Activated naive CD4-positive, alpha-beta T cell treated with anti-CD3 and anti-CD28 coated beads, Interleukin-2, amount 50 U/mL, for 24 hours (primary cell): ENCODE results near the gene UNC13A.

Source experiments
- H3K27ac Mint-ChIP-seq: one replicate; pipeline ENCODE4 v1.8.0; 2021; ENCODE audit warnings: mild to moderate bottlenecking, mixed read lengths
- H3K27me3 Mint-ChIP-seq: one replicate; pipeline ENCODE4 v1.8.0; 2021; ENCODE audit warnings: mixed read lengths
- H3K36me3 Mint-ChIP-seq: one replicate; pipeline ENCODE4 v1.8.0; 2021; ENCODE audit warnings: mixed read lengths
- H3K4me1 Mint-ChIP-seq: one replicate; pipeline ENCODE4 v1.8.0; 2021; ENCODE audit warnings: mixed read lengths
- H3K4me3 Mint-ChIP-seq: one replicate; pipeline ENCODE4 v1.8.0; 2021; ENCODE audit warnings: mild to moderate bottlenecking, mixed read lengths
- H3K9me3 Mint-ChIP-seq: one replicate; pipeline ENCODE4 v1.8.0; 2021; ENCODE audit warnings: mixed read lengths

Gene UNC13A

DNA sequence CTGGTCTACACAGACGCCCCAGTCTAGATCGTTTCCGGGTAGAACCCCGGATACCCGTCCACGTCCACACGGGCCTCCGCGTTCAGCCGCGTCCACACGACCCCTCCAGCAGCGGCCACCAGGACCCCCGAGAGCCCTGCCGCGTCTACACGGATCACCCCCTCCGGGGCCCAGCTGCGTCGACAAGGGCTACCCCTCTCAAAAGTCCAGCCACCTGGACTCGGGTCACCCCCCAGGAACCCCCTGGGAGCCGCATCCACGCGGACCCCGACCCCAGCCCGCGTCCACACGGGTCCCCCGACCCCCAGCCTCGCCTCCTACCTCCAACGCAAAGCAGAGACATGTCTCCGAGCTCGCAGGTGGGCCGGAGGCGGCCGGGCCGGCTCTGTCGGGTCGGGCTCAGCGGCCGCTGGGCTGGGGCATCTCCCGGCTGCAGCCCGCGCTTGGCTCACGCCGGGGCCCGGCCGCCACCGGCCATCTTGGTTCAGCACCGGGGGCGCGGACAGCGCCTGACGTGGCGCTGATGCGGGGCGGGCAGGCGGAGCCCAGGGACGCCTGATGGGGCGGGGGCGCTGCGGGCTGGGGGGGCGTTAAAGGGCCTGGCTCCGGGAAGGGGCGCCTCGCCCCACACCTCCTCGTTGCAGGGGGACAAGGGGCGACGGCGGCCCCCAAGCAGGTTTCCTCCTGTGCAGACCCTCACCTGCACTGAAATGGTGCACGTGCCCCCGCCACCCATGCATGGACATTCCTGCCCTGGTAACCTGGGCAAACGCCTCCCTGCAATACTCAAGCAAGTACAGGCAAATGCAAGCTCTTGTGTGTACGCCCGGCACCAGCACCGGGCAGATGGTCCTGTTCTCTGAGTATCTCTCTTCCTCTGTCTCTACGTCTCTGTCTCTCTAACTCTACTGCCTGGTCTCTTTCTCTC, at the start of gene UNC13A:
UNC13A (minus strand) TSS at position 498 of the 928 bp plus-strand sequence; CDS start at position 343, 155 bp downstream.
- Mint-ChIP-seq H3K27me3 (peaks cover 40% of the 10 kb centered on the region), H3K4me1 (peaks cover 10% of the 10 kb centered on the region), H3K4me3 (peak within 1 kb of the TSS; percentile 0), H3K27ac (no peak within 1 kb of the TSS), H3K36me3 (peaks cover 1% of the 10 kb centered on the region), H3K9me3 (no peaks in the 10 kb centered on the region)

DNA sequence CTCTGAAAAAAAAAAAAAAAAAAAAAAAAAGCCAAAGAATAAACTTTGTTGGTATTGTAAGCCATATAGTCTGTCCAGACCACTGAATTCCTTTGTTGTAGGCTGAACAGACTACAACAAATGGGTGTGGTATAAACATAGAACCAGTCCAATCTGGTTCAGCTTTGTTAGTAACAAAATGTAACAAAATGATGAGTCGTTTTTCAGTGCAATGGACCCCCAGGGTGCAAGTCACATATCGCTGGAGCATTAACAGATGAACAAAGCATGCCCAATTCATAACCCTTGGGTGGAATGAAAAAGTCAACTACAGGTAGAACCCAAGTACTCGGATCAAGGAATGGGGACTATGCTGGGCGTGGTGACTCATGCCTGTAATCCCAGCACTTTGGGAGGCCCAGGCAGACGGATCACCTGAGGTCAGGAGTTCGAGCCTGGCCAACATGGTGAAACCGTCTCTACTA, 49.6 kb upstream of the UNC13A start:
- H3K9me3 Mint-ChIP-seq: no peaks in the 10 kb centered on the region

DNA sequence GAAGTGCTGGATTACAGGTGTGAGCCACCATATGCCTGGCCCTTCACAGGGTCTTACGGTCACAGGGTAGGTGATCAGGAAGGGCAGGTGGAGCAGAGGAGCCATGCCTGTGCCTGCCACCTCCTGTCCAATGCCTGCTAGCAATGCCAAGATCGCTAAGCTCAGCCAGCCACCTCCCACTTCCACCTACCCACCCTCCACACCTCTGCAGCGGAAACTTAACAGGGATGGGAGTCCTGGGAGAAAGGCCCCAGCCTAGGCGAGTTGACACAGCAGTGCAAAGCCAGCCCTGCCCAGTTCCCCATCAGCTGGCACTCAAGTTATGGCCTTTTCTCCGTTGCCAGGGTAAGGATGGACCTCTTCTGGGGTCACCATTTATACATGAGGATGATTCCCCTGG, 47.3 kb upstream of the UNC13A start:
- H3K4me3 Mint-ChIP-seq: no peak overlapping the region
- H3K4me1 Mint-ChIP-seq: peaks cover 19% of the 10 kb centered on the region
- H3K27ac Mint-ChIP-seq: no peak overlapping the region
- no peaks in the 10 kb centered on the region for H3K27me3 Mint-ChIP-seq
- no peaks in the 10 kb centered on the region for H3K9me3 Mint-ChIP-seq
- H3K36me3 Mint-ChIP-seq: peaks cover 6% of the 10 kb centered on the region

More for the DNA sequence above, 49.6 kb upstream of the UNC13A start:
- H3K36me3 Mint-ChIP-seq: no peaks in the 10 kb centered on the region
- H3K27ac Mint-ChIP-seq: no peak overlapping the region
- H3K4me3 Mint-ChIP-seq: no peak overlapping the region
- no peaks in the 10 kb centered on the region for H3K27me3 Mint-ChIP-seq
- peaks cover 3% of the 10 kb centered on the region for H3K4me1 Mint-ChIP-seq

DNA sequence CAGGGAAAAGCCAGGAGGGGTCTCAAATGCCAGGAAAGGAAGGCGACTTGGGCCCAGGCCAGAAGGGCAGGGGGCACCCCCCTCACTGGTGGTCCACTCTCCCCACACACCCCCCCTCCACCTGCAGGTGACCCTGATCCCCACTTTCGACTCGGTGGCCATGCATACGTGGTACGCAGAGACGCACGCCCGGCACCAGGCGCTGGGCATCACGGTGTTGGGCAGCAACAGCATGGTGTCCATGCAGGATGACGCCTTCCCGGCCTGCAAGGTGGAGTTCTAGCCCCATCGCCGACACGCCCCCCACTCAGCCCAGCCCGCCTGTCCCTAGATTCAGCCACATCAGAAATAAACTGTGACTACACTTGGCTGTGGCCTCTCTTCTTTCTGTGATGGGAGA, 46.0 kb upstream of the UNC13A start:
- Mint-ChIP-seq H3K27ac (no peak overlapping the region), H3K36me3 (peaks cover 6% of the 10 kb centered on the region)

DNA sequence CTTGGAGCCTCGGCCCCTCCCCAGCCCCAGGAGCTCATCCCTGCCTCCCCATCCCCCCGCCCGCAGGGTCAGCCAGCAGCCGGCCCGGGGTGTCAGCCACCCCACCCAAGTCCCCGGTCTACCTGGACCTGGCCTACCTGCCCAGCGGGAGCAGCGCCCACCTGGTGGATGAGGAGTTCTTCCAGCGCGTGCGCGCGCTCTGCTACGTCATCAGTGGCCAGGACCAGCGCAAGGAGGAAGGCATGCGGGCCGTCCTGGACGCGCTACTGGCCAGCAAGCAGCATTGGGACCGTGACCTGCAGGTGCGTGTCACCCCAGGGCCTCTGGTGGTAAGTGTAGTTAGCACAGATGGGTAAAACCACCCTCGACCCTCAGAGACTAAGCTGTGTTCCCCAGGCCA, 45.0 kb upstream of the UNC13A start:
- H3K36me3 Mint-ChIP-seq: peaks cover 6% of the 10 kb centered on the region
- H3K4me3 Mint-ChIP-seq: no peak overlapping the region
- H3K27ac Mint-ChIP-seq: no peak overlapping the region
- no peaks in the 10 kb centered on the region for H3K9me3 Mint-ChIP-seq
- peaks cover 22% of the 10 kb centered on the region for H3K4me1 Mint-ChIP-seq
- H3K27me3 Mint-ChIP-seq: no peaks in the 10 kb centered on the region

More for the DNA sequence above, 46.0 kb upstream of the UNC13A start:
- Mint-ChIP-seq H3K27me3 (no peaks in the 10 kb centered on the region), H3K4me1 (peaks cover 24% of the 10 kb centered on the region), H3K9me3 (no peaks in the 10 kb centered on the region), H3K4me3 (no peak overlapping the region)

DNA sequence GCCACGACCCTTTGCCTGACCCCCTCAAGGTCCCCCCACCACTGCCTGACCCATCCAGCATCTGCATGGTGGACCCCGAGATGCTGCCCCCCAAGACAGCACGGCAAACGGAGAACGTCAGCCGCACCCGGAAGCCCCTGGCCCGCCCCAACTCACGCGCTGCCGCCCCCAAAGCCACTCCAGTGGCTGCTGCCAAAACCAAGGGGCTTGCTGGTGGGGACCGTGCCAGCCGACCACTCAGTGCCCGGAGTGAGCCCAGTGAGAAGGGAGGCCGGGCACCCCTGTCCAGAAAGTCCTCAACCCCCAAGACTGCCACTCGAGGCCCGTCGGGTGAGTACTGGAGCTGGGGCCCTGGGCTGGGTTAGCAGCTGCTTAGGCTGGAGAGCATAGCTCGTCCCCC, 39.7 kb upstream of the UNC13A start:
- Mint-ChIP-seq H3K27me3 (no peaks in the 10 kb centered on the region), H3K4me1 (peaks cover 22% of the 10 kb centered on the region), H3K9me3 (no peaks in the 10 kb centered on the region), H3K36me3 (peaks cover 7% of the 10 kb centered on the region), H3K4me3 (no peak overlapping the region), H3K27ac (no peak overlapping the region)

DNA sequence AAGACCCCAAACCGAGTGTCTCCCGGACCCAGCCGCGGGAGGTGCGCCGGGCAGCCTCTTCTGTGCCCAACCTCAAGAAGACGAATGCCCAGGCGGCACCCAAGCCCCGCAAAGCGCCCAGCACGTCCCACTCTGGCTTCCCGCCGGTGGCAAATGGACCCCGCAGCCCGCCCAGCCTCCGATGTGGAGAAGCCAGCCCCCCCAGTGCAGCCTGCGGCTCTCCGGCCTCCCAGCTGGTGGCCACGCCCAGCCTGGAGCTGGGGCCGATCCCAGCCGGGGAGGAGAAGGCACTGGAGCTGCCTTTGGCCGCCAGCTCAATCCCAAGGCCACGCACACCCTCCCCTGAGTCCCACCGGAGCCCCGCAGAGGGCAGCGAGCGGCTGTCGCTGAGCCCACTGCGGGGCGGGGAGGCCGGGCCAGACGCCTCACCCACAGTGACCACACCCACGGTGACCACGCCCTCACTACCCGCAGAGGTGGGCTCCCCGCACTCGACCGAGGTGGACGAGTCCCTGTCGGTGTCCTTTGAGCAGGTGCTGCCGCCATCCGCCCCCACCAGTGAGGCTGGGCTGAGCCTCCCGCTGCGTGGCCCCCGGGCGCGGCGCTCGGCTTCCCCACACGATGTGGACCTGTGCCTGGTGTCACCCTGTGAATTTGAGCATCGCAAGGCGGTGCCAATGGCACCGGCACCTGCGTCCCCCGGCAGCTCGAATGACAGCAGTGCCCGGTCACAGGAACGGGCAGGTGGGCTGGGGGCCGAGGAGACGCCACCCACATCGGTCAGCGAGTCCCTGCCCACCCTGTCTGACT, 39.0 kb upstream of the UNC13A start:
- Mint-ChIP-seq H3K4me3 (no peak overlapping the region), H3K27ac (no peak overlapping the region), H3K9me3 (no peaks in the 10 kb centered on the region), H3K27me3 (no peaks in the 10 kb centered on the region), H3K4me1 (peaks cover 21% of the 10 kb centered on the region), H3K36me3 (peaks cover 7% of the 10 kb centered on the region)

DNA sequence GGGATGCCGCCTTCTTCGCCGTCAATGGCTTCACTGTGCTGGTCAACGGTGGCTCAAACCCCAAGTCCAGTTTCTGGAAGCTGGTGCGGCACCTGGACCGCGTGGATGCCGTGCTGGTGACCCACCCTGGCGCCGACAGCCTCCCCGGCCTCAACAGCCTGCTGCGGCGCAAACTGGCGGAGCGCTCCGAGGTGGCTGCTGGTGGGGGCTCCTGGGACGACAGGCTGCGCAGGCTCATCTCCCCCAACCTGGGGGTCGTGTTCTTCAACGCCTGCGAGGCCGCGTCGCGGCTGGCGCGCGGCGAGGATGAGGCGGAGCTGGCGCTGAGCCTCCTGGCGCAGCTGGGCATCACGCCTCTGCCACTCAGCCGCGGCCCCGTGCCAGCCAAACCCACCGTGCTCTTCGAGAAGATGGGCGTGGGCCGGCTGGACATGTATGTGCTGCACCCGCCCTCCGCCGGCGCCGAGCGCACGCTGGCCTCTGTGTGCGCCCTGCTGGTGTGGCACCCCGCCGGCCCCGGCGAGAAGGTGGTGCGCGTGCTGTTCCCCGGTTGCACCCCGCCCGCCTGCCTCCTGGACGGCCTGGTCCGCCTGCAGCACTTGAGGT, 38.1 kb upstream of the UNC13A start:
- Mint-ChIP-seq H3K36me3 (peaks cover 5% of the 10 kb centered on the region), H3K27me3 (no peaks in the 10 kb centered on the region), H3K27ac (no peak overlapping the region), H3K9me3 (no peaks in the 10 kb centered on the region), H3K4me1 (peaks cover 22% of the 10 kb centered on the region), H3K4me3 (no peak overlapping the region)

DNA sequence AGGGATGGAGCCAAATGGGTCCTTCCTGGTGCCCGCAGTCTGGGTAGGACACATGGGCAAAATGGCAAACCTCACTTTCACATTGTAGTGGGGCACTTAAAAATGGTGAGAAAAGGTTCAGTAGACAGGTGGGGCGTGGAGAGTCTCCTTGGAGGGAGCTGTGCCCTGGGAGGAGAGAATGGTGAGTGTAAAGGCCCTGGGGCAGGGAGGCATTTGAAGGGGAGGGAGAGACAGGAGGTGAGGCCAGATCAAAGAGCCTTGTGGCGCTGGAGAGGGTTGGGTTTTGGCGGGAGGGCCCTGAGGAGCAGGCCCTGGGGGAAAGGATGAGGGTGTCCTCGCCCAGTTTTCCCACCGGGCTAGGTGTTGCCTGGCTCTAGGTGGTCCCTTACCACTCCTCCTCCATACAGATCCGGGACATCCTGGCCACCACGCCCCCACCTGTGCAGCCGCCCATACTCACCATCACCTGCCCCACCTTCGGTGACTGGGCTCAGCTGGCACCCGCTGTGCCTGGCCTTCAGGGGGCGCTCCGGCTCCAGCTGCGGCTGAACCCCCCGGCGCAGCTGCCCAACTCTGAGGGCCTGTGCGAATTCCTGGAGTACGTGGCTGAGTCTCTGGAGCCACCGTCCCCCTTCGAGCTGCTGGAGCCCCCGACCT, 37.4 kb upstream of the UNC13A start:
- Mint-ChIP-seq H3K27me3 (no peaks in the 10 kb centered on the region), H3K9me3 (no peaks in the 10 kb centered on the region), H3K4me1 (peaks cover 23% of the 10 kb centered on the region), H3K36me3 (peaks cover 2% of the 10 kb centered on the region), H3K4me3 (no peak overlapping the region), H3K27ac (no peak overlapping the region)

DNA sequence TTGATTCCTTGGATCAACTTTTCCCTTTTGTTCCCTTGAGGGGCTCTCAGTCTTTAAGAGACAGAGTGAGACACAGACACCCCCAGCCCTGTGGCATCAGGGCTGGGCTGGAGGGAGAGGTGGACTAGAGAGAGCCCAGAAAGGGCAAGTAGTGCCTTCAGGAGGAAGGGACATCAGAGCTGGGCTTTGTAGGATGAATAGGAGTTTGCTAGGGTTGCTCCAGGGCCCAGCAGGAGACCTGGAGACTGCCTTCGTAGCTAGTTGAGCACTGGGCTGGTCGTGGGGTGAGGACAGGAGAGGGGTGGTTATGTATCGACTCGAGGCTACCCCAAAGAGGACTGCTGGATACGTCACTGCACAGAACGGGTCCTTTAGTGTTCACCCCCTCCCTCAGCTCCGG, 36.5 kb upstream of the UNC13A start:
- peak overlapping the region; percentile 74 for H3K27ac Mint-ChIP-seq
- H3K9me3 Mint-ChIP-seq: no peaks in the 10 kb centered on the region
- H3K4me3 Mint-ChIP-seq: no peak overlapping the region
- peaks cover 2% of the 10 kb centered on the region for H3K36me3 Mint-ChIP-seq
- peaks cover 23% of the 10 kb centered on the region for H3K4me1 Mint-ChIP-seq
- H3K27me3 Mint-ChIP-seq: no peaks in the 10 kb centered on the region

DNA sequence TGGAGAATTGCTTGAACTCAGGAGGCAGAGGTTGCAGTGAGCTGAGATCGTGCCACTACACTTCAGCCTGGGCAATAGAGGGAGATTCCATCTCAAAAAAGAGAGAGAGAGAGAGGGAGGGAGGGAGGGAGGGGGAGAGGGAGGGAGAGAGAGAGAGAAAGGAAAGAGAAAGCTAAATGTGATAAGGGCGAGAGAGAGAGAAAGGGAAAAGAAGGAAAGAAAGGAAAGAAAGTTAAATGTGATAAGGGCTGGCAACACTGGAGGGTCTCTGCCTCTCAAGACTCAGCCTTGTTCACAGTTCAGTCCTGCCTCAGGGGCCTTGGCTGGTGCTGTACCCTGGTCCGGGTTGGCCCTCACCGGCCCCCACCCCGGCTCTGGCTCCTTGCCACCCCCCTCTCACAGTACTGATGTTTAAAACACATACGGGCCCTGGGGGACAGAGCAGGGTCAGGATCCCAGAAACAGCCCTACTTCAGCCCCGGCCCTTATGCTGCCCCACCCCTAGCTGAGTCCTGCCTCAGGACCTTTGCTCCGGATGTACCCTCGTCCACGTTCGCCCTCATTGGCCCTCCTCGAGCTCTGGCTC, 34.6 kb upstream of the UNC13A start:
- Mint-ChIP-seq H3K9me3 (no peaks in the 10 kb centered on the region), H3K4me1 (peaks cover 29% of the 10 kb centered on the region), H3K36me3 (peaks cover 2% of the 10 kb centered on the region), H3K4me3 (no peak overlapping the region), H3K27ac (no peak overlapping the region), H3K27me3 (no peaks in the 10 kb centered on the region)

DNA sequence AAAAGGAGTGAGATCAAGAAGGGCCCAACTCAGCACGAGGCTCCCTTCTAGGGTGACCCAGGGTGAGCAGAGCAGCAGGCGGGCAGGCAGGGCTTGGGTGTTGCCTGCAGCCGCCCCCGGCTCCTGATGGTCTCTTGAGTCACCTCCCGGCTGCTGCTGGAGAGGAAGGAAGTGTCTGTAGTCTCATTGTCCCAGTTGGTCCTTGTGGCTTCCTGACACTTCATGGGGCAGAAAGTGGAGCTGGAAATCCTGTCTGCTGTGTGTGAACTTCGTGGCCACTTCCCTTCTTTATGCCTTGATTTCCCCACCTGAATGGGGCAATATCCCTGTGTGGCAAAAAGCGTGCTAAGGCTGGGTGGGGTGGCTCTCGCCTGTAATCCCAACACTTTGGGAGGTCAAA, 33.7 kb upstream of the UNC13A start:
- peak overlapping the region; percentile 85 for H3K4me3 Mint-ChIP-seq
- no peaks in the 10 kb centered on the region for H3K27me3 Mint-ChIP-seq
- H3K9me3 Mint-ChIP-seq: no peaks in the 10 kb centered on the region
- H3K27ac Mint-ChIP-seq: peak overlapping the region; percentile 35
- H3K4me1 Mint-ChIP-seq: peaks cover 29% of the 10 kb centered on the region
- peaks cover 2% of the 10 kb centered on the region for H3K36me3 Mint-ChIP-seq

DNA sequence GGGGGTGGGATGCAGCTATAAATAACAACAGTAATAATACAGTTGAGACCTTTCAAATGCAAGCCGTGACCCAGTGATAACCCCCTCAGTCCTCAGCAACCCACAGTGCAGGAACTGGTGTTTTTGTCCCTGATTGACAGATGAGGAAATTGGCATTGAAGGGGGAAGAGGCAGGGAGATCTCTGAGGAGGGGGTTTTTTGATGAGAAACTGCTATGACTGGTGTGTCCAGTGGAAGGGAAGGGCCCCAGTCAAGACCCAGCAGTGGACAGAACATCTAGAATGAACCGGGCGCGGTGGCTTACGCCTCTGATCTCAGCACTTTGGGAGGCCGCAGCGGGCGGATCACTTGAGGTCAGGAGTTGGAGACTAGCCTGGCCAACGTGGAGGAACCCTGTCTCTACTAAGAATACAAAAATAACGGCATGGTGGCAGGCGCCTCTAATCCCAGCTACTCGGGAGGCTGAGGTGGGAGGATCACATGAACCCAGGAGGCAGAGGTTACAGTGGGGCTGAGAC, 33.0 kb upstream of the UNC13A start:
- H3K4me1 Mint-ChIP-seq: peaks cover 29% of the 10 kb centered on the region
- peaks cover 2% of the 10 kb centered on the region for H3K36me3 Mint-ChIP-seq
- no peaks in the 10 kb centered on the region for H3K27me3 Mint-ChIP-seq
- H3K27ac Mint-ChIP-seq: peak overlapping the region; percentile 30
- H3K9me3 Mint-ChIP-seq: no peaks in the 10 kb centered on the region
- H3K4me3 Mint-ChIP-seq: peak overlapping the region; percentile 85

DNA sequence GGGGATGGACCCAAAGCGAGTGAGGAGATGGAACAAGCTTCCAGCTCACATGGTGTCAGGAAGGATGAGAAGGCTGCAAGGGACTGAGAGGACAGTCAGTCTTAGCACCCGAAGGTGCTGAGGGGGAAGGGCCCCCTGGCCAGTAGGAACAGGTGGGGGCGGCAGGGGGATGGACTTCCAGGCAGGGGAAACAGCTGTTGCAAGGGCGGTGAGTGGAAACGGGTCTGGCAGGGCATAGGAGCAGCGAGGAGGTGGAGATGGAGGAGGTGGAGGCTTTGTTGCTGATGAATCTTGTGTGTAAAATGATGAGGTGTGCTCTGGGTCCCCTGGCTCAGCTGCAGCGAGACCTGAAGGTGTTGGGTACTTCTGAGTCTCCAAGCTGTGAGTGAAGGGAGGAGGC, 32.3 kb upstream of the UNC13A start:
- H3K27ac Mint-ChIP-seq: peak overlapping the region; percentile 71
- peaks cover 29% of the 10 kb centered on the region for H3K4me1 Mint-ChIP-seq
- no peaks in the 10 kb centered on the region for H3K9me3 Mint-ChIP-seq
- H3K4me3 Mint-ChIP-seq: peak overlapping the region; percentile 85
- H3K36me3 Mint-ChIP-seq: peaks cover 2% of the 10 kb centered on the region
- no peaks in the 10 kb centered on the region for H3K27me3 Mint-ChIP-seq
